Measurements from ENCODE around the gene RPH3AL. TPM values are rescaled to one million over a fixed set of nuclear protein-coding genes. Genes with fewer than 3 reads are reported as not detected.
A peak's percentile ranks its signal among the peaks of the same experiment; 100 is the strongest.

RPH3AL gene
- total RNA-seq, 4 donors from 2014 or later: 9.6 to 62.4 (median 41.9) TPM

- WGBS, 2 donors: 67 to 78% methylated on average over 7 of the region's 7 CpGs
- Histone ChIP-seq H3K9me3 (no peaks in the 10 kb centered on the region), H3K4me1 (peaks cover 0 to 14% (median 0%) of the 10 kb centered on the region in 4 donors), H3K4me3 (no peak overlapping the region), H3K27me3 (no peaks in the 10 kb centered on the region), H3K36me3 (no peaks in the 10 kb centered on the region), H3K27ac (no peak overlapping the region)
- TF ChIP-seq POLR2A (IDR thresholded peaks at IDR 0.05) (no peak), EP300 (IDR thresholded peaks at IDR 0.05) (no peak), CTCF (IDR thresholded peaks at IDR 0.05) (no peak)
- no peak for DNase-seq (ENCODE audit: low spot score in 2 of 2)
Observed at GRCh38 chr17:343211-343610, 9.4 kb downstream of the RPH3AL start.

- DNase-seq (ENCODE audit: low spot score in 2 of 2): no peak
- no peak for TF ChIP-seq EP300 (IDR thresholded peaks at IDR 0.05)
- TF ChIP-seq POLR2A (IDR thresholded peaks at IDR 0.05): no peak
- no peak for TF ChIP-seq CTCF (IDR thresholded peaks at IDR 0.05)
- Histone ChIP-seq H3K4me3 (no peak overlapping the region), H3K27ac (peak overlapping the region in 1 of 4 donors; percentile 15), H3K4me1 (peaks cover 0 to 14% (median 0%) of the 10 kb centered on the region in 4 donors), H3K9me3 (no peaks in the 10 kb centered on the region), H3K36me3 (no peaks in the 10 kb centered on the region), H3K27me3 (peaks cover 0 to 2% of the 10 kb centered on the region in 2 donors)
- WGBS, 2 donors: 87 to 98% methylated on average over 4 of the region's 4 CpGs
Observed at GRCh38 chr17:340074-340473, 12.5 kb downstream of the RPH3AL start.

- Histone ChIP-seq H3K36me3 (no peaks in the 10 kb centered on the region), H3K9me3 (no peaks in the 10 kb centered on the region), H3K4me3 (no peak overlapping the region), H3K27ac (peak overlapping the region in 1 of 4 donors; percentile 15), H3K4me1 (peaks cover 0 to 20% (median 0%) of the 10 kb centered on the region in 4 donors), H3K27me3 (peaks cover 0 to 5% of the 10 kb centered on the region in 2 donors)
- DNase-seq (ENCODE audit: low spot score in 2 of 2): no peak
- TF ChIP-seq EP300 (IDR thresholded peaks at IDR 0.05) (no peak), POLR2A (IDR thresholded peaks at IDR 0.05) (no peak), CTCF (IDR thresholded peaks at IDR 0.05) (no peak)
- WGBS, 2 donors: 80 to 81% methylated on average over 22 to 23 of the region's 23 CpGs
Observed at GRCh38 chr17:339193-340061, 13.2 kb downstream of the RPH3AL start.

- Histone ChIP-seq H3K27ac (peak overlapping the region in 1 of 4 donors; percentile 11), H3K9me3 (no peaks in the 10 kb centered on the region)
Observed at GRCh38 chr17:338442-339192, 14.0 kb downstream of the RPH3AL start.

More at GRCh38 chr17:338442-339192, 14.0 kb downstream of the RPH3AL start:
- H3K36me3 ChIP-seq: no peaks in the 10 kb centered on the region
- no peak for DNase-seq (ENCODE audit: low spot score in 2 of 2)
- peaks cover 0 to 28% (median 0%) of the 10 kb centered on the region in 4 donors for H3K4me1 ChIP-seq
- TF ChIP-seq EP300 (IDR thresholded peaks at IDR 0.05) (peak in 1 of 2 donors; percentile 48), POLR2A (IDR thresholded peaks at IDR 0.05) (no peak), CTCF (IDR thresholded peaks at IDR 0.05) (no peak)
- WGBS, 2 donors: 71 to 78% methylated on average over 12 to 16 of the region's 19 CpGs
- no peak overlapping the region for H3K4me3 ChIP-seq
- H3K27me3 ChIP-seq: peaks cover 0 to 5% of the 10 kb centered on the region in 2 donors

Measured in tibial nerve (tissue), 4 donors.